Heart right ventricle (tissue), 16 donors: ENCODE data around the gene HIVEP3. TPM values are rescaled to one million over a fixed set of nuclear protein-coding genes. Genes with fewer than 3 reads are reported as not detected.

Experiments used
- ATAC-seq, 8 donors: fragments of 200-7000 bp; cut with Tn5 transposase; one replicate each; pipeline ENCODE4 v1.9.1; 2020; ENCODE audit warnings: mild to moderate bottlenecking in 8 of 8, moderate library complexity in 8 of 8, moderate number of reproducible peaks in 1 of 8
- DNase-seq, 2 donors: peaks; one replicate each; pipeline ENCODE4 v3.0.0-alpha.2; 2020
- H3K27ac ChIP-seq, 10 donors: fragments of 200-600 bp; sonication (generic) in 2 of 10; one replicate each; pipeline versions ENCODE4 v1.5.0 to v1.8.0; 2020 to 2022; ENCODE audit warnings: mild to moderate bottlenecking in 3 of 10
- H3K27me3 ChIP-seq, 7 donors: fragments of 200-600 bp; one replicate each; pipeline ENCODE4 v1.8.0; 2021 to 2022; ENCODE audit warnings: mild to moderate bottlenecking in 2 of 7
- H3K36me3 ChIP-seq, 9 donors: fragments of 200-600 bp; sonication (generic) in 1 of 9; one replicate each; pipeline versions ENCODE4 v1.5.0 to v1.8.0; 2020 to 2022; ENCODE audit warnings: mild to moderate bottlenecking in 2 of 9
- H3K4me1 ChIP-seq, 9 donors: fragments of 200-600 bp; sonication (generic) in 1 of 9; one replicate each; pipeline versions ENCODE4 v1.5.0 to v1.8.0; 2020 to 2022; ENCODE audit warnings: mild to moderate bottlenecking in 4 of 9
- H3K4me3 ChIP-seq, 10 donors: fragments of 200-600 bp; sonication (generic) in 2 of 10; one replicate each; pipeline versions ENCODE4 v1.5.0 to v1.8.0; 2020 to 2022; ENCODE audit warnings: mild to moderate bottlenecking in 7 of 10, moderate library complexity in 2 of 10
- H3K9me3 ChIP-seq, 11 donors: fragments of 200-600 bp in 10 of 11; sonication (generic) in 2 of 11; one replicate each; pipeline versions ENCODE4 v1.5.0 to v1.8.0; 2013 to 2022; ENCODE audit warnings: mild to moderate bottlenecking in 2 of 11, control low read depth in 1 of 11, moderate library complexity in 1 of 11
- WGBS, 2 donors: extraction: QIAGEN DNeasy Blood & Tissue Kit; methylation state at CpG; one replicate each; pipeline ENCODE4 v1.1.7; 2013; ENCODE audit warnings: inconsistent platforms in 1 of 2; 5-methylcytosine and 5-hydroxymethylcytosine counted together
- intact Hi-C, 10 donors: fragments of 100-400 bp; cut with DNase I; formaldehyde crosslinking; loops; one replicate each; pipeline versions ENCODE4 v1.11.1 to v1.14.2; 2022
- polyA plus RNA-seq, 2 donors: library from polyadenylated mRNA; stranded (reverse); fragments of 200-250 nt; gene quantifications; one replicate each; pipeline ENCODE4 v1.2.3, GENCODE V29; 2013
- total RNA-seq, 10 donors: library from RNA; stranded (reverse); fragmentation: NEBNext Ultra II Directional in 3 of 10; extraction: Animal tissue kit (Norgen Biotek cat#: 25700) in 3 of 10; gene quantifications; one replicate each; pipeline versions ENCODE4 v1.2.1 to v1.2.4, GENCODE V29; 2021 to 2023
- TF ChIP-seq, protein P1 (sequence below), 9 donors: fragments of 200-600 bp; sonication (generic) in 2 of 9; IDR thresholded peaks; one replicate each; pipeline versions ENCODE4 v1.5.0 to v1.8.0; 2021 to 2022; ENCODE audit warnings: antibody characterized with exemption in 9 of 9, mild to moderate bottlenecking in 5 of 9, moderate library complexity in 1 of 9
- donor health status: Arrhythmogenic right ventricular cardiomyopathy.
- donor health status: ischemic (EF 13 %, LVEDD 7.1; RV severe dilation, severe dysfunction).
- donor health status: healthy with polysubstance abuse.
- donor health status: DM: no; HTN: yes; CAD: no.
- donor health status: DM: no; HTN: no; CAD: no.
- donor health status: ischemic (EF 25% LVEDD 6.9; RV normal size, moderate dysfunction).
- donor health status: ischemic (EF 25% LVEDD 5.7; RV mildly dilated, moderate dysfunction).
- donor health status: healthy.
- donor health status: DM: yes; HTN: yes; CAD: no.
- donor health status: Ischemic cardiomyopathy.
- donor health status: ischemic (EF 35%, LVEDD 5.7; RV mildly dilated, moderate dysfunction).
- donor health status: nonischemic (EF 11% LVEDD 7.7; RV severe dilation, severe dysfunction).
- donor health status: DM: yes; HTN: yes; CAD: no.
- donor health status: PGD.
- donor health status: ischemic (EF 29% LVEDD 5.4; RV normal size, mild dysfunction).
- donor health status: nonischemic (EF 23%, LVEDD 6.1; RV moderate dilation, normal function).

Gene HIVEP3
- total and polyA plus RNA-seq, 12 donors: 2.6 to 7.5 (median 5.2) TPM

DNA sequence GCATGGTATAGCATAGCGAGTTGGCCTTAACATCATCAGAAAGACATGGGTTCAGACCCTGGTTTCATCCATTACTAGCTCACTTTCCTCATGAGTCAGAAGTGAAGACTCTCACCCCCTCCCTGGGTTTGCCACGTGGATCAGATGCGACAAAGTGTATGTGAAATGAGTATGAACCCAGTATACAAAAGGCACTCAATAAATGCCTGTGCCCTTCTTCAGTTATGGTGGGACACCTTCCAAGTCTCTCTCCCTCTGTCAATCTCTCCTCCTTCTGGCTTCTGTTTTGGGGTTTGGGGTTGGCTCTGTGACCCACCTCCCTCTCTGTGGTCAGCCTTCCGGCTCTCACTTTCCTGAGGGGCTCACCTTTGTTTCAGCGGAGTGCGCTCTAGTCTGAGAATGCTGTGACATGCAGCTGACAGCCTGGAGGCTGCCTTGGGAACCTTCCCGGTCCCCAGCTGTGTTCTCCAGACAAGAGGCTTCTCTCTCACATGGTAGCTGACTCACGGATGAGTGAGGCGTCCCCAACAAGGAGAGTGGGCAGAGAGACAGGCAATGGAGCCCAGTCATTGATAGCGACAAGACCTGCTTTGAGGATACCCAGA, 279.3 kb downstream of the HIVEP3 start:
- H3K4me1 ChIP-seq: peaks cover 0 to 4% (median 0%) of the 10 kb centered on the region in 9 donors
- H3K27ac ChIP-seq: no peak overlapping the region

DNA sequence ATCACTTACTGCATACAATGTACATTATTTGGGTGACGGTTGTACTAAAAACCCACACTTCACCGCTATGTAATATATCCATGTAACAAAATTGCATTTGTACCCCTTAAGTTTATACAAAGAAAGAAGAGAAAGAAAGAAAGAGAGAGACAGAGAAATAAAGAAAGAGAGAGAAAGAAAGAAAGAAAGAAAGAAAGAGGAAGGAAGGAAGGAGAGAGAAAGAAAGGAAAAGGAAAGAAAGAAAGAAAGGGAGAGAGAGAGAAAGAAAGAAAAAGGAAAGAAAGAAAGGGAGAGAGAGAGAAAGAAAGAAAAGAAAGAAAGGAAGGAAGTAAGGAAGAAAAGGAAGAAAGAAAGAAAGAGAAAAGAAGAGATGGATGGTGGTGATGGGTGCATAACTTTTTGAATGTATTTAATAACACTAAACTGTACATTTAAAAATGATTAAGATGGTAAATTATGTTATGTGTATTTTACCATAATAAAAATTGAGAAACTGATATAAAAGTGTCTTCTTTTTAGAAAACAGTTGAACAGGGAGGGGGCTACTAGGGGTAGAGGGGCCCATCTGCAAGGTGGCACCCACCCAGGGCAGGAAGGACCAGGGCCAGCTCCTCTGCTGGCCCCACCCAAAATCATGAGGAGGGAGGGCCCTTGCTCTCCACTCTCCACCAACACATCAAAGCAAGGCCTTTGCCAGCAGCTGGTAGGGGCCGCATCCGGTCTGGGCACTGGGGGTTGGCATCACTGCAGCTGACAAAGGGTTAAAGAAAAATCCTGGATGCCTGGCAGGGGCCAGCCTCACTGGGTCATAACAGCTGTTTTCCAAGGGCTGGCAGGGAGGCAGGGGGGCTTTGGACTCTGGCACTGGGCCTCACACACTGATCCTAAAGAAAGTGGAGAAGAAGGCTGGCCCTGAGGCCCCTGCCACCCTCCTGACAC, 280.4 kb downstream of the HIVEP3 start:
- Histone ChIP-seq H3K27me3 (no peaks in the 10 kb centered on the region), H3K27ac (no peak overlapping the region), H3K4me1 (peaks cover 0 to 4% (median 0%) of the 10 kb centered on the region in 9 donors), H3K4me3 (no peak overlapping the region), H3K9me3 (no peaks in the 10 kb centered on the region), H3K36me3 (no peaks in the 10 kb centered on the region)
- DNase-seq (no peak), ATAC-seq (no peak)
- TF ChIP-seq, protein P1, sequence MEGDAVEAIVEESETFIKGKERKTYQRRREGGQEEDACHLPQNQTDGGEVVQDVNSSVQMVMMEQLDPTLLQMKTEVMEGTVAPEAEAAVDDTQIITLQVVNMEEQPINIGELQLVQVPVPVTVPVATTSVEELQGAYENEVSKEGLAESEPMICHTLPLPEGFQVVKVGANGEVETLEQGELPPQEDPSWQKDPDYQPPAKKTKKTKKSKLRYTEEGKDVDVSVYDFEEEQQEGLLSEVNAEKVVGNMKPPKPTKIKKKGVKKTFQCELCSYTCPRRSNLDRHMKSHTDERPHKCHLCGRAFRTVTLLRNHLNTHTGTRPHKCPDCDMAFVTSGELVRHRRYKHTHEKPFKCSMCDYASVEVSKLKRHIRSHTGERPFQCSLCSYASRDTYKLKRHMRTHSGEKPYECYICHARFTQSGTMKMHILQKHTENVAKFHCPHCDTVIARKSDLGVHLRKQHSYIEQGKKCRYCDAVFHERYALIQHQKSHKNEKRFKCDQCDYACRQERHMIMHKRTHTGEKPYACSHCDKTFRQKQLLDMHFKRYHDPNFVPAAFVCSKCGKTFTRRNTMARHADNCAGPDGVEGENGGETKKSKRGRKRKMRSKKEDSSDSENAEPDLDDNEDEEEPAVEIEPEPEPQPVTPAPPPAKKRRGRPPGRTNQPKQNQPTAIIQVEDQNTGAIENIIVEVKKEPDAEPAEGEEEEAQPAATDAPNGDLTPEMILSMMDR (IDR thresholded peaks at IDR 0.05): no peak
- 84 to 94% methylated on average over 4 of the region's 4 CpGs for WGBS, 2 donors
- intact Hi-C loops: no loop called here

More for the DNA sequence above, 279.3 kb downstream of the HIVEP3 start:
- no peaks in the 10 kb centered on the region for H3K27me3 ChIP-seq
- intact Hi-C loops: no loop called here
- no peak overlapping the region for H3K4me3 ChIP-seq
- TF ChIP-seq, protein P1 (IDR thresholded peaks at IDR 0.05): no peak
- ATAC-seq (peak in 4 of 8 donors; percentile 59 to 88 (median 70)), DNase-seq (no peak)
- 77 to 78% methylated on average over 10 of the region's 10 CpGs for WGBS, 2 donors
- no peaks in the 10 kb centered on the region for H3K9me3 ChIP-seq
- no peaks in the 10 kb centered on the region for H3K36me3 ChIP-seq

DNA sequence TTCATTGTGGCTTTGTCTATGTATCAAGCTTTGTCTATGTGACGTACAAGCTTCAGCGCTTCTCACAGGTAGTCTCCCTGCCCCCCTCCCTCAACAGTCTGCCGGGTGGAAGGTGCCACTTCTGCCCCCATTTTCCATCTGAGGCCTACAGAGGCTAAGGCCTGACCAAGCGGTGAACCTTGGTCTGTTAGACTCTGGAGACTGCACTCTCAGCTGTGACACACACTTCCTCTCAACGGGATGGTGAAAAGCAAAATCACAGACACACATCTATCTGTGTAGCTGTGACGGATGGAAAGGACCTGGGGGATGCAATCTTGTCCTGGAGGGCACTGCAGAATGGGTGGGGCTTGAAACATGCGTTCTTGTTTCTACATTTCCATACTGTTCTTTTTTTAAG, 281.4 kb downstream of the HIVEP3 start:
- H3K27ac ChIP-seq: no peak overlapping the region
- H3K9me3 ChIP-seq: no peaks in the 10 kb centered on the region
- no peak overlapping the region for H3K4me3 ChIP-seq
- H3K36me3 ChIP-seq: no peaks in the 10 kb centered on the region
- no peaks in the 10 kb centered on the region for H3K27me3 ChIP-seq
- ATAC-seq: no peak
- peaks cover 0 to 4% (median 0%) of the 10 kb centered on the region in 9 donors for H3K4me1 ChIP-seq
- WGBS, 2 donors: 80 to 81% methylated on average over 7 of the region's 7 CpGs
- intact Hi-C loops: no loop called here
- DNase-seq: no peak
- TF ChIP-seq, protein P1 (IDR thresholded peaks at IDR 0.05): no peak

DNA sequence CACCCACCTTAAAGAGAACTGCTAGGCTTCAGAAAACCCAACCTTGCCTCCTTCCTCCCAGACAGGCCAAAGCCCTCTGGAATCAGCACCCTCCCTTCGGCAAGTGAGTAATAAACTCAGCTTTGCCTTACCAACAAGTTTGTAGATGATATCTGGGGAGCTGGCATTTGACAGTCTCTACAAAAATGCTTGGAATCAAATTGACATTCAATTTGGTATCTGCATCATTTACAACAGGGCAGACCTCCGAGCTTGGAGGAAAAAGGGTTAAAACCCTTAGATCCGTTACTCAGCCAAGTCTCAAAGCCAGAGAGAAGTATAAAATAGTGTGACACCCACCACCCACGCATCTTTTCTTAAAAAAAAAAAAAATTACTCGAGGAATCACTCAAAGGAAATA, 285.0 kb downstream of the HIVEP3 start:
- H3K4me1 ChIP-seq: peaks cover 0 to 4% (median 0%) of the 10 kb centered on the region in 9 donors
- no peaks in the 10 kb centered on the region for H3K27me3 ChIP-seq
- H3K36me3 ChIP-seq: no peaks in the 10 kb centered on the region
- H3K4me3 ChIP-seq: no peak overlapping the region
- TF ChIP-seq, protein P1 (IDR thresholded peaks at IDR 0.05): no peak
- DNase-seq (no peak), ATAC-seq (no peak)
- no peaks in the 10 kb centered on the region for H3K9me3 ChIP-seq
- intact Hi-C loops: no loop called here
- 59 to 70% methylated on average over 5 of the region's 5 CpGs for WGBS, 2 donors
- no peak overlapping the region for H3K27ac ChIP-seq
